Kidney epithelial cell (primary cell): ENCODE measurements around the gene ADARB1. TPM values are rescaled to one million over a fixed set of nuclear protein-coding genes. Genes with fewer than 3 reads are reported as not detected.

Experiments used
- DNase-seq: peaks from one replicate; pipeline ENCODE4 v3.0.0-alpha.2; 2010; ENCODE audit warnings: low read depth
- H3K27me3 ChIP-seq: 2 replicates; pipeline ENCODE4 v1.6.0; 2011; ENCODE audit warnings: low read length; ENCODE audit not compliant: control insufficient read depth, insufficient read depth
- H3K36me3 ChIP-seq: 2 replicates; pipeline ENCODE4 v1.5.1; 2011; ENCODE audit warnings: low read length; ENCODE audit not compliant: control insufficient read depth, insufficient read depth
- H3K4me3 ChIP-seq: 2 replicates; pipeline ENCODE4 v1.5.1; 2011; ENCODE audit warnings: low read depth, mild to moderate bottlenecking, control low read depth, low read length
- total RNA-seq: library from RNA; depleted of rRNA; stranded (reverse); fragments of >200 nt; gene quantifications from 2 replicates; pipeline ENCODE4 v1.2.3, GENCODE V29; 2015
- TF ChIP-seq, protein P1 (sequence below): IDR thresholded peaks from 2 replicates; pipeline ENCODE4 v1.5.1; 2011; ENCODE audit warnings: mild to moderate bottlenecking, moderate library complexity, low read length, control low read depth, inconsistent platforms; ENCODE audit not compliant: insufficient read depth, poor library complexity, severe bottlenecking

Gene ADARB1
- total RNA-seq, 1 donor from 2014 or later: 6.9 TPM

- no peaks in the 10 kb centered on the region for H3K27me3 ChIP-seq
- no peak for DNase-seq
- TF ChIP-seq, protein P1, sequence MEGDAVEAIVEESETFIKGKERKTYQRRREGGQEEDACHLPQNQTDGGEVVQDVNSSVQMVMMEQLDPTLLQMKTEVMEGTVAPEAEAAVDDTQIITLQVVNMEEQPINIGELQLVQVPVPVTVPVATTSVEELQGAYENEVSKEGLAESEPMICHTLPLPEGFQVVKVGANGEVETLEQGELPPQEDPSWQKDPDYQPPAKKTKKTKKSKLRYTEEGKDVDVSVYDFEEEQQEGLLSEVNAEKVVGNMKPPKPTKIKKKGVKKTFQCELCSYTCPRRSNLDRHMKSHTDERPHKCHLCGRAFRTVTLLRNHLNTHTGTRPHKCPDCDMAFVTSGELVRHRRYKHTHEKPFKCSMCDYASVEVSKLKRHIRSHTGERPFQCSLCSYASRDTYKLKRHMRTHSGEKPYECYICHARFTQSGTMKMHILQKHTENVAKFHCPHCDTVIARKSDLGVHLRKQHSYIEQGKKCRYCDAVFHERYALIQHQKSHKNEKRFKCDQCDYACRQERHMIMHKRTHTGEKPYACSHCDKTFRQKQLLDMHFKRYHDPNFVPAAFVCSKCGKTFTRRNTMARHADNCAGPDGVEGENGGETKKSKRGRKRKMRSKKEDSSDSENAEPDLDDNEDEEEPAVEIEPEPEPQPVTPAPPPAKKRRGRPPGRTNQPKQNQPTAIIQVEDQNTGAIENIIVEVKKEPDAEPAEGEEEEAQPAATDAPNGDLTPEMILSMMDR: no peak
- H3K36me3 ChIP-seq: no peaks in the 10 kb centered on the region
- H3K4me3 ChIP-seq: no peak overlapping the region
These were observed 28.1 kb downstream of the ADARB1 start for GRCh38 chr21:45102391-45102932.

DNA sequence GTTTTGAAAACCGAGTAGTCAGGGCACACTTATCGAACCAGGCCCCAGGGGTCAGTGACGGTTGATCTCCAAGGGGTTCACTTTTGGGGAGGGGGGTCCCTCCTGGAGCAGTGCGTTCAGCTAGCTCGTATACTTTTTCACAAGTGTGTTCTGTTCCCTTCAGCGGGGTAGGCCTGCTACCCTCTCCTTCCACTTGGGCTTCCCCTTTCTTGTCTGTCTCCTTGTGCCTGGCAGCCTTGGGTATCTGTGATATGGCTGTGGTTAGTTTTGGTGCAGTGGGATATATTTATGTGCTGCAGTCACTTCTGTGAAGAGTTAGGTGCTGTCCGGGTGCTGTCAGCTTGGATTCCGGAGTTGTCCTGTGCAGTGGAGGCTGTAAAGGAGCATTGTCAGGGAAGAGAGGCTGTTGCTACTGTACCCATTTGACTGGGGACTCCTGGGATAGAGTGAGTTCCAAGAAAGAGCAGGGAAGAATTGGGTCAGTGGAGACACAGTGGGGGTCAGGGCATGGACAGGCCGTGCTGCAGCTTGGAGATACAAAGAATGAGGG, 29.7 kb downstream of the ADARB1 start:
- Histone ChIP-seq H3K4me3 (no peak overlapping the region), H3K27me3 (no peaks in the 10 kb centered on the region), H3K36me3 (no peaks in the 10 kb centered on the region)
- DNase-seq: no peak
- TF ChIP-seq, protein P1: no peak

DNA sequence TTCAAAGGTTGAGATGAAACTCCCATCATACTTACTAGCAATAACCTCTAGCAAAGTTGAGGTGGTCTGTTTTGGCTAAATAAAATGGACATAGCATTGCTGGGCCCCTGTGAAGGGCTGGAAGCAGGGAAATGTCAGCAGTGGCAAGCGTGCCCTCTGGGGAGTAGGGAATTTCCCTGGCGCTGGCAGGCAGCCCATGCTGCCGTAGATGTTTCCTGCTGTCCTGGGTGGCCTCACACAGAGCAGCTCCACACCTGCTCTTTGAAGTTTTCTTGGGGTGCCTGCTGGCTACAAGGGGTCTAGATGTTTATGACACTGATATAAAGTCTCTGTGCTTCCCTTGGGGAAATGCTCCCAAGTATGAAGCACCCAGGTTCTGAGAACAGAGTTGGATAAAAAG, 30.2 kb downstream of the ADARB1 start:
- TF ChIP-seq, protein P1: no peak
- no peak overlapping the region for H3K4me3 ChIP-seq
- DNase-seq: no peak
- no peaks in the 10 kb centered on the region for H3K36me3 ChIP-seq
- no peaks in the 10 kb centered on the region for H3K27me3 ChIP-seq

GRCh38 chr21:45105906-45106485, 31.6 kb downstream of the ADARB1 start:
- TF ChIP-seq, protein P1: no peak
- no peaks in the 10 kb centered on the region for H3K27me3 ChIP-seq
- no peaks in the 10 kb centered on the region for H3K36me3 ChIP-seq
- H3K4me3 ChIP-seq: no peak overlapping the region
- no peak for DNase-seq

- H3K4me3 ChIP-seq: no peak overlapping the region
- H3K36me3 ChIP-seq: no peaks in the 10 kb centered on the region
- TF ChIP-seq, protein P1: no peak
- DNase-seq: no peak
- no peaks in the 10 kb centered on the region for H3K27me3 ChIP-seq
These were observed 33.8 kb downstream of the ADARB1 start for GRCh38 chr21:45108034-45108790.
